ENCODE data around the gene SDCCAG8.

DNA sequence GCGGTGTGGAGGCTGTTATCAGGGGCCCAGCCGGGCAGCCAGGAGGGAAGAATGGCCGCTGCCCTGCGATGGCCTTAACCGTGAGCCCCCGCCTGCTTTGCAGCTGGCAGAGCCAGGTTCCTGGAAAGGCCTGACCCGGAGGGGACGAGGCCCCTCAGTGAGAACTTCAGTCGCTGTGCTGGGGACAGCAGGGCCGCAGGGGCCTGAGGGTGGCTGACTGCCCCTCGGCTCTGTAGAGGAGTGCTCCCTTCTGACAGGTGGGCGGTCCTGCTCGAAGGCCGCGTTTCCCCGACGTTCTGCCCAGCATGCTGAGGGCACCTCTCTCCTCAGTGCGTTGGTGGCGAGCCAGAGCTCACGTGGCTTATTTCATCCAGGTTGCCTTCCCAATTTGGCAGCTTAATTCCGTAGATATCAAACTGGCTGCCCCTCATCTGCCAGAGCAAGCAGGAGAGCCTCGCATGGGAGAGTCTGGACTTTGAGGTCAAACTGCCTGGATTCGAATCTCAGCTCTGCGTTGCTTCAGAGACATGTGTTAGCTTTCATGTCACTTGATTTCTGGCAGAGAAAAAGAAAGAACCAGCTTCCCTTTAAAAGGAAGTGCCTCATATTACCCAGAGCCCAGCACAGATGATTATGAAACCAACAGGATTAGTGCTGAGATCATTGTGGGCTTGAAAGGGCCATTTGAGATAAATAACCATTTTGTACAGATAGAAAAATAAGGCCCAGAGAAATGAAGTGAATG is 239.8 kb downstream of the SDCCAG8 start:
- no peak for TF ChIP-seq POLR2A (IDR thresholded peaks at IDR 0.05; ENCODE audit: low read length)
- TF ChIP-seq GATA1 (IDR thresholded peaks at IDR 0.05; ENCODE audit: low read depth, low read length) = no peak

Measured in erythroblast (primary cell).